GM23248 (cell line): ENCODE results near the gene HELQ. TPM values are rescaled to one million over a fixed set of nuclear protein-coding genes. Genes with fewer than 3 reads are reported as not detected.

ENCODE experiments used
- DNase-seq: peaks from one replicate; pipeline ENCODE4 v3.0.0-alpha.2; 2015
- H2AFZ ChIP-seq: fragments of 200-600 bp; sonication (generic); 2 replicates; pipeline ENCODE4 v1.6.1; 2016; ENCODE audit warnings: antibody characterized with exemption
- H3F3A ChIP-seq: fragments of 200-600 bp; sonication (generic); 2 replicates; pipeline ENCODE4 v1.6.1; 2016; ENCODE audit warnings: mild to moderate bottlenecking, antibody characterized with exemption, mixed run types; ENCODE audit not compliant: insufficient read depth
- H3K27ac ChIP-seq: fragments of 200-600 bp; sonication (generic); 2 replicates; pipeline ENCODE4 v1.5.1; 2016; ENCODE audit warnings: mild to moderate bottlenecking
- H3K27me3 ChIP-seq: fragments of 200-600 bp; sonication (generic); replicated peaks from 2 replicates; pipeline ENCODE4 v1.6.1; 2016; ENCODE audit warnings: mild to moderate bottlenecking; ENCODE audit not compliant: insufficient read depth
- H3K36me3 ChIP-seq: fragments of 200-600 bp; sonication (generic); 2 replicates; pipeline ENCODE4 v1.6.1; 2016; ENCODE audit warnings: low read depth, mild to moderate bottlenecking
- H3K4me1 ChIP-seq: fragments of 200-600 bp; sonication (generic); 2 replicates; pipeline ENCODE4 v1.6.1; 2016; ENCODE audit warnings: mild to moderate bottlenecking; ENCODE audit not compliant: insufficient read depth
- H3K4me2 ChIP-seq: fragments of 200-600 bp; sonication (generic); one replicate; pipeline ENCODE4 v1.6.1; 2016; ENCODE audit warnings: mild to moderate bottlenecking; ENCODE audit not compliant: unreplicated experiment
- H3K4me3 ChIP-seq: fragments of 200-600 bp; sonication (generic); 2 replicates; pipeline ENCODE4 v1.5.1; 2016; ENCODE audit warnings: mild to moderate bottlenecking
- H3K79me2 ChIP-seq: fragments of 200-600 bp; sonication (generic); 2 replicates; pipeline ENCODE4 v1.6.1; 2016; ENCODE audit warnings: mild to moderate bottlenecking; ENCODE audit not compliant: insufficient read depth
- H3K9ac ChIP-seq: fragments of 200-600 bp; sonication (generic); 2 replicates; pipeline ENCODE4 v1.6.1; 2016; ENCODE audit warnings: mild to moderate bottlenecking
- H3K9me2 ChIP-seq: fragments of 200-600 bp; sonication (generic); 2 replicates; pipeline ENCODE4 v1.6.1; 2016; ENCODE audit warnings: mixed run types, mild to moderate bottlenecking, moderate library complexity; ENCODE audit not compliant: insufficient read depth
- H3K9me3 ChIP-seq: fragments of 200-600 bp; sonication (generic); one replicate; pipeline ENCODE4 v1.6.1; 2017; ENCODE audit warnings: low read depth
- H4K20me1 ChIP-seq: fragments of 200-600 bp; sonication (generic); 2 replicates; pipeline ENCODE4 v1.6.0; 2016; ENCODE audit not compliant: insufficient read depth
- EZH2 ChIP-seq: fragments of 200-600 bp; sonication (generic); IDR thresholded peaks from 2 replicates; pipeline ENCODE4 v1.6.1; 2018; ENCODE audit warnings: antibody characterized with exemption, mild to moderate bottlenecking; ENCODE audit not compliant: insufficient read depth, poor library complexity, severe bottlenecking
- EZH2phosphoT487 ChIP-seq: fragments of 200-600 bp; sonication (generic); IDR thresholded peaks from 2 replicates; pipeline ENCODE4 v1.6.1; 2018; ENCODE audit warnings: antibody characterized with exemption, moderate library complexity, mild to moderate bottlenecking, low read depth; ENCODE audit not compliant: insufficient read depth
- WGBS, 2 experiments: methylation state at CpG; one replicate each; pipeline ENCODE4 v1.1.6; 2015 to 2017; ENCODE audit warnings: low lambda C conversion rate in 2 of 2, low coverage in 1 of 2; ENCODE audit errors: missing lambda C conversion rate in 2 of 2; 5-methylcytosine and 5-hydroxymethylcytosine counted together
- in situ Hi-C: fragments of 300-500 bp; cut with MboI; formaldehyde crosslinking; loops from 2 replicates; pipeline ENCODE4 v1.15.0; 2020
- polyA plus RNA-seq: library from polyadenylated mRNA; unstranded; fragments of >200 nt; fragmentation: Nextera tagmentation; extraction: Ambion mirVana; gene quantifications from 2 replicates; pipeline ENCODE4 v1.2.1, GENCODE V29; 2016
- total RNA-seq: library from RNA; depleted of rRNA; stranded (reverse); fragments of >200 nt; shearing (Covaris generic); gene quantifications from 2 replicates; pipeline ENCODE4 v1.2.3, GENCODE V29; 2014

HELQ gene
- total and polyA plus RNA-seq, 2 experiments from 2014 or later, result 6.6 to 10.0 TPM

DNA sequence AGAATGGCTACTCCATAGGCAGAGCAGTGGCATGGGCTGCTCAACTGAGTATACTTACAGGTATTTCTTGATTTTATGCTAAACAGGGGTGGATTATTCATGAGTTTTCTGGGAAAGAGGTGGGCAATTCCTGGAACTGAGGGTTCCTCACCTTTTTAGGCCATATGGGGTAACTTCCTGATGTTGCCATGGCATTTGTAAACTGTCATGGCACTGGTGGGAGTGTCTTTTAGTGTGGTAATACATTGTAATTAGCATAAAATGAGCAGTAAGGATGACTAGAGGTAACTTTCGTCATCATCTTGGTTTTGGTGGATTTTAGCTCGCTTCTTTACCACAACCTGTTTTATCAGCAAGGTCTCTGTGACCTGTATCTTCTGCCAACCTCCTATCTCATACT lies 72.8 kb downstream of the HELQ start:
- no peak overlapping the region for H3K9ac ChIP-seq
- no peaks in the 10 kb centered on the region for H3K9me3 ChIP-seq
- H3K27ac ChIP-seq, result no peak overlapping the region
- no peaks in the 10 kb centered on the region for H3K27me3 ChIP-seq
- no peaks in the 10 kb centered on the region for H3F3A ChIP-seq
- peaks cover 13% of the 10 kb centered on the region for H3K4me1 ChIP-seq
- no peaks in the 10 kb centered on the region for H3K9me2 ChIP-seq
- WGBS, 2 experiments, result 55 to 56% methylated on average over 2 of the region's 2 CpGs
- no peak for DNase-seq
- no peak overlapping the region for H3K4me2 ChIP-seq
- H3K4me3 ChIP-seq, result no peak overlapping the region
- no peaks in the 10 kb centered on the region for H3K36me3 ChIP-seq
- H2AFZ ChIP-seq, result no peak overlapping the region
- H3K79me2 ChIP-seq, result no peaks in the 10 kb centered on the region
- H4K20me1 ChIP-seq, result no peaks in the 10 kb centered on the region
- in situ Hi-C loops, result no loop called here
- TF ChIP-seq EZH2, result no peak
- no peak for TF ChIP-seq EZH2phosphoT487

DNA sequence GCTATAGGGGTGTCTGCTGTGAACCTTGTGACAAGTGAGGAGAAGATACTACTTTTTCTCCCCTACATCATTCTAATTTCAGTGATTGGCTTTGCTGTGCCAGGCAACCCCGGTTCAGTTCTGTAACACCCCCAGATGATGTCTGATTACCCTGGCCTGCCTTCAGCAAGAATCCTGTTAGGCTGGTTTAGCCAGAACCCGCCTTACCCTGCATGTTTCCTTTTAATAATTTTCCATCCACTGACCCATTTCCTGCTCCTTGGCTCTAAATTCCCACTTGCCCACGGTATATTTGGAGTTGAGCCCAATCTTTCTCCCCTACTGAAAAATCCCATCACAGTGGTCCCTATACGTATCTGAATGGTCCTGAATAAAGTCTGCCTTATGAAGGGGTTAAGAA lies 74.5 kb downstream of the HELQ start:
- TF ChIP-seq EZH2phosphoT487 (no peak), EZH2 (no peak)
- H3K27ac ChIP-seq, result no peak overlapping the region
- no peaks in the 10 kb centered on the region for H3K9me2 ChIP-seq
- DNase-seq, result no peak
- H3K79me2 ChIP-seq, result no peaks in the 10 kb centered on the region
- no peaks in the 10 kb centered on the region for H3K4me1 ChIP-seq
- H2AFZ ChIP-seq, result no peak overlapping the region
- no peaks in the 10 kb centered on the region for H3F3A ChIP-seq
- H3K4me3 ChIP-seq, result no peak overlapping the region
- H3K27me3 ChIP-seq, result no peaks in the 10 kb centered on the region
- H3K9ac ChIP-seq, result no peak overlapping the region
- H3K36me3 ChIP-seq, result no peaks in the 10 kb centered on the region
- H4K20me1 ChIP-seq, result no peaks in the 10 kb centered on the region
- no peaks in the 10 kb centered on the region for H3K9me3 ChIP-seq
- WGBS, 2 experiments, result 60 to 65% methylated on average over 4 of the region's 4 CpGs
- H3K4me2 ChIP-seq, result no peak overlapping the region
- in situ Hi-C loops, result no loop called here

DNA sequence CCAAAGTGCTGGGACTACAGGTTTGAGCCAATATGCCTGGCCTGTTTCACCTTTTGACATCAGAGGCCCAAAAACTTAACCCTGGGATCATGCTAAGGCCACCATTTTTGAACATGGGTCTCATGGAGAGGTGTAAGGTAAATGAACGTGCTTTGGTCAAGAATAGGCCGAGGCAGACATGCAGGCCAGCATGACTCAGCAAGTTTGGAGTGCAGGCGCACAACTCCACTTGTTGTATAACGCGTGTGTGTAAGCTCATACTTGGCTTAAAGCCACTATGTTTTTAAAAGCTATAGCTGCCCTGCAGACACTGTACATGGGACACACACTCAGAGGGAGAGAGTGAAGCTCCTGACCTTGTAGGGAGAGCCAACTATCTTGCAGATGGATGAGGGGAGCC lies 77.2 kb downstream of the HELQ start:
- in situ Hi-C loops, result no loop called here

DNA sequence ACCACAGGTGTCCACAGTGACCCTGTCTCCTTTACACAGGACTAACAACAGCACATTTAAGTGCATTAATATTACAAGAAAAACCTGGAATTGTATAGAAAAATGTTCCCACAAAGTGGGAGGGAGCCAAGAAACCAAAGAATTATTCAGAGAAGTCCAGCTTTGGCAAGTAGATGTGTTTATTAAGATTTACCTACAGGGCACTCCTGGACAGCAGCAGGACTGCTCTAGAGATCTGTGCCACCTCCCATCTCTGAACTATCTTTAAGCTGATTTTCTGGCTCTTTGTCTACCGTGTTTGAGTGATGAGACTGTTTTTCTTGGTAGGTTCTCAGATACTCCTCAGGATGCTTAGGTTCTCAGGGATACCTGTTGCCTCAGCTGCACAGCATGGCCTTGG lies 82.7 kb downstream of the HELQ start:
- Histone ChIP-seq H3K4me3 (no peak overlapping the region), H3K4me1 (peaks cover 6% of the 10 kb centered on the region; the same call in 1 of the 2 replicates), H3K36me3 (no peaks in the 10 kb centered on the region), H3K9me3 (no peaks in the 10 kb centered on the region), H4K20me1 (no peaks in the 10 kb centered on the region), H2AFZ (no peak overlapping the region), H3K27me3 (no peaks in the 10 kb centered on the region), H3K9ac (no peak overlapping the region), H3F3A (no peaks in the 10 kb centered on the region), H3K79me2 (no peaks in the 10 kb centered on the region), H3K27ac (no peak overlapping the region), H3K4me2 (no peak overlapping the region), H3K9me2 (no peaks in the 10 kb centered on the region)
- TF ChIP-seq EZH2 (no peak), EZH2phosphoT487 (no peak)
- 47 to 63% methylated on average over 1 of the region's 1 CpG for WGBS, 2 experiments
- in situ Hi-C loops, result loop anchor here (25.0 kb wide), 1 partner anchor 264 kb away; no protein-coding TSS in a partner anchor
- no peak for DNase-seq

More for the DNA sequence above, 77.2 kb downstream of the HELQ start:
- Histone ChIP-seq H3K27ac (no peak overlapping the region), H3K36me3 (no peaks in the 10 kb centered on the region), H3K9me3 (no peaks in the 10 kb centered on the region), H3K9me2 (no peaks in the 10 kb centered on the region), H3K79me2 (no peaks in the 10 kb centered on the region), H3K4me2 (no peak overlapping the region), H3K27me3 (no peaks in the 10 kb centered on the region), H3K9ac (no peak overlapping the region), H4K20me1 (no peaks in the 10 kb centered on the region), H3K4me1 (no peaks in the 10 kb centered on the region), H3K4me3 (no peak overlapping the region), H2AFZ (no peak overlapping the region), H3F3A (no peaks in the 10 kb centered on the region)
- WGBS, 2 experiments, result 60 to 64% methylated on average over 5 of the region's 5 CpGs
- no peak for DNase-seq
- TF ChIP-seq EZH2, result no peak
- TF ChIP-seq EZH2phosphoT487, result no peak

DNA sequence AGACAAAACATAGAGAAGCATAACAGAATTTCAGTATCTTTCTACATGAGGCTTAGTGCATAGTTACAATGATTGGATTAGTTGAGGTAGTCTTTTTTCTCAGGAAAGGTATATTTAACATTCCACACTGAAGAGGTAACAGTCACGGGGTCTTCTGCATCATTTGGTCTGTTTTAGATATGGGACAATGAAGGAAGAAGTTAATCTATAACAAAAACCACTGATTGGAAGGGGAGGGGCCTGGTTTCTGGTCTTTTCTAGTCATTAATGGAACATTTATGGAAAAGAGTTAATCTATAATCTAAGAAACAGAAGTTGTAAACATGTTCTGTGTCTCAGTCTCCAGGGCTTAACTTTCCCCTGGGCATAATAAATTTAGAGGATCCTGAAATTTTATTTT lies 83.7 kb downstream of the HELQ start:
- WGBS, 2 experiments, result 58 to 82% methylated on average over 1 of the region's 1 CpG
- no peaks in the 10 kb centered on the region for H3K9me2 ChIP-seq
- no peak overlapping the region for H3K4me2 ChIP-seq
- no peaks in the 10 kb centered on the region for H3K9me3 ChIP-seq
- H3K36me3 ChIP-seq, result no peaks in the 10 kb centered on the region
- peaks cover 6% of the 10 kb centered on the region; the same call in 1 of the 2 replicates for H3K4me1 ChIP-seq
- no peaks in the 10 kb centered on the region for H3K79me2 ChIP-seq
- no peak for DNase-seq
- TF ChIP-seq EZH2phosphoT487 (no peak), EZH2 (no peak)
- no peaks in the 10 kb centered on the region for H4K20me1 ChIP-seq
- H3K4me3 ChIP-seq, result no peak overlapping the region
- H3K9ac ChIP-seq, result no peak overlapping the region
- no peak overlapping the region for H2AFZ ChIP-seq
- no peak overlapping the region for H3K27ac ChIP-seq
- no peaks in the 10 kb centered on the region for H3K27me3 ChIP-seq
- in situ Hi-C loops, result loop anchor here (25.0 kb wide), 1 partner anchor 265 kb away; no protein-coding TSS in a partner anchor
- no peaks in the 10 kb centered on the region for H3F3A ChIP-seq
